ENCODE measurements around the gene FAM81A.

FAM81A gene

DNA sequence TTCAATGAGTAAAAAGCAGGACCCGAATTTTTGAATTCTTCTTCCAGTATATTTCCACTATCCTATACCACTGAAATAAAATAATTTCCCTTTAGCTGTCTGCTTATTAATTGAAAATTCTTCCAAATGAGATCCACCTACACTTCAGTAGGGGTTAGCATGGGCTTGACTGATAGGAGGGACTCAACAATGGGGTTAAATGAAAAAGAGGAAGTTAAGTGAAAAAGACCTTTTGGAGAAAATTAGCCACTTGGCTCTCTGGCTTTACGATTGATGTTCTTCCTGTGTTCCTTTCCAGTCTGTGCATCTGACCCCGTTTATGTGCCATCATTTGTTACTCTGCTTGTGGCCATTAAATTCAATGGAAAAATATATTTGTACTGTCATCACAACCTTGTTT lies 119.6 kb downstream of the FAM81A start:
- H3K4me3 ChIP-seq (ENCODE audit: low read length): no peak overlapping the region
- no peak for DNase-seq (ENCODE audit: low read depth)
- TF ChIP-seq, protein P1, sequence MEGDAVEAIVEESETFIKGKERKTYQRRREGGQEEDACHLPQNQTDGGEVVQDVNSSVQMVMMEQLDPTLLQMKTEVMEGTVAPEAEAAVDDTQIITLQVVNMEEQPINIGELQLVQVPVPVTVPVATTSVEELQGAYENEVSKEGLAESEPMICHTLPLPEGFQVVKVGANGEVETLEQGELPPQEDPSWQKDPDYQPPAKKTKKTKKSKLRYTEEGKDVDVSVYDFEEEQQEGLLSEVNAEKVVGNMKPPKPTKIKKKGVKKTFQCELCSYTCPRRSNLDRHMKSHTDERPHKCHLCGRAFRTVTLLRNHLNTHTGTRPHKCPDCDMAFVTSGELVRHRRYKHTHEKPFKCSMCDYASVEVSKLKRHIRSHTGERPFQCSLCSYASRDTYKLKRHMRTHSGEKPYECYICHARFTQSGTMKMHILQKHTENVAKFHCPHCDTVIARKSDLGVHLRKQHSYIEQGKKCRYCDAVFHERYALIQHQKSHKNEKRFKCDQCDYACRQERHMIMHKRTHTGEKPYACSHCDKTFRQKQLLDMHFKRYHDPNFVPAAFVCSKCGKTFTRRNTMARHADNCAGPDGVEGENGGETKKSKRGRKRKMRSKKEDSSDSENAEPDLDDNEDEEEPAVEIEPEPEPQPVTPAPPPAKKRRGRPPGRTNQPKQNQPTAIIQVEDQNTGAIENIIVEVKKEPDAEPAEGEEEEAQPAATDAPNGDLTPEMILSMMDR (IDR thresholded peaks at IDR 0.05; ENCODE audit: insufficient read depth, low read depth, low read length, missing control alignments): no peak

DNA sequence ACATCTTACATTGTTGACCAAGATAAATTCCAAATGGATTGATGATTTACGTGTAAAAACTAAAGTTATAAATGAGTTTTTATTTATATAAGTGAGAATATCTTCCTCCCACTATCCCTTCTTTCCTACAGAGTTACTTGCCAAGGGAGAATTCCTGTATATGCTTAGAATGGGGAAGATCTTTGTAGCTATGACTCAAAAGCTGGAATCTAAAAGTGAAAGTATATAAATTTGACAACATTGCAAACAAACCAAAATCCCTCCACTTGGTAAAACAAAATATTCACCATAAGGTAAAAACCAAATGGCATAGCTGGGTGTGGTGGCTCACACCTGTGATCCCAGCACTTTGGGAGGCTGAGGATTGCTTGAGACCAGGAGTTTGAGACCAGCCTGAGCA lies 120.9 kb downstream of the FAM81A start:
- H3K4me3 ChIP-seq (ENCODE audit: low read length): no peak overlapping the region
- TF ChIP-seq, protein P1 (IDR thresholded peaks at IDR 0.05; ENCODE audit: insufficient read depth, low read depth, low read length, missing control alignments): no peak
- DNase-seq (ENCODE audit: low read depth): no peak

DNA sequence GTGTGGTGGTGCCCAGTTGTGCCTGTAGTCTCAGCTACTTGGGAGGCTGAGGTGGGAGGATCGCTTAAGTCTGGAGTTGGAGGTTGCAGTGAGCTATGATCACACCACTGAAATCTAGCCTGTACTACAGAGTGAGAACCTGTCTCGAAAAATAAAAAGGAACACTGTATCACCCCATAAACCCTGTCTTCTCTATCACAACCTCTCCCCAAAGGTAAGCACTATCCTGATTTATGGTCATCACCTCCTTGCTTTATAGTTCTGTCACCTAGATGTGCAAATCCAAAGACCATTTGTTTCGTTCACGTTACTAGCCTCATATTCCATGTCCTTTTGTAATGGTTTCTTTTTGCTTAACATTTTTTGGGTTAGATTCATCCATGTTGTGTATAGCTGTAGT lies 123.6 kb downstream of the FAM81A start:
- TF ChIP-seq, protein P1 (IDR thresholded peaks at IDR 0.05; ENCODE audit: insufficient read depth, low read depth, low read length, missing control alignments): no peak
- no peak for DNase-seq (ENCODE audit: low read depth)
- no peak overlapping the region for H3K4me3 ChIP-seq (ENCODE audit: low read length)

DNA sequence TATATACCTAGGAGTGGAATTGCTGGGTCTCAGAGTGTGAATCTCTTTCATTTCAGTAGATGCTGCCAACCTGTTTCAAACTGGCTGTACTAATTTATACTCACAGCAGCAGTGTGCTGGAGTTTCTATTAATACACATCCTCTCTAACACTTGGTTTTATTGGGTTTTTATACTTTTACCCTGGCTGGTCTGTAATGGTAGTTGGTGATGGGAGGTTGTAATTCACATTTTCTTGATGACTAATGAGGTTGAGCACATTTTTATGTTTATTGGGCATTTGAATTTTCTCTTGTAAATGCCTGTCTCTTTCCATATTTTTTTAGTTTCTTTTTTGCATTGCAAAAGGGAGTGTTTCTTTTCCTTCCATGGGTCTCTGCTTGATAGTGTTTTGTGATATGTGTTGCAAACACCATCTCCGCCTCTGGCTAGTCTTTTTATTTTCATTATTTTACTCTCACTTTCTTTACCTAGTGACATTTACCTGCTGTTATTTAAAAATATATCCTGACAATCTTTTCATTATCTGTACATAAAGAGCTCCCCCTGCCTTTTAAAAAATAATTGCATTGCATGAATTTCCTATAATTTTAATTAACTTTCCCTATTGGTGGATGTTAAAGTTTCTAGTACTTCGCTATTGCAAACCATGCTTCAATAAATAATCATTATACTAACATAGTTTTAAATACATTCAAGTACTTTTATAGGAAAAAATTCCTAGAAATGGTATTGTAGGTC lies 124.6 kb downstream of the FAM81A start:
- no peak for DNase-seq (ENCODE audit: low read depth)
- TF ChIP-seq, protein P1 (IDR thresholded peaks at IDR 0.05; ENCODE audit: insufficient read depth, low read depth, low read length, missing control alignments): peak; percentile 6
- no peak overlapping the region for H3K4me3 ChIP-seq (ENCODE audit: low read length)

DNA sequence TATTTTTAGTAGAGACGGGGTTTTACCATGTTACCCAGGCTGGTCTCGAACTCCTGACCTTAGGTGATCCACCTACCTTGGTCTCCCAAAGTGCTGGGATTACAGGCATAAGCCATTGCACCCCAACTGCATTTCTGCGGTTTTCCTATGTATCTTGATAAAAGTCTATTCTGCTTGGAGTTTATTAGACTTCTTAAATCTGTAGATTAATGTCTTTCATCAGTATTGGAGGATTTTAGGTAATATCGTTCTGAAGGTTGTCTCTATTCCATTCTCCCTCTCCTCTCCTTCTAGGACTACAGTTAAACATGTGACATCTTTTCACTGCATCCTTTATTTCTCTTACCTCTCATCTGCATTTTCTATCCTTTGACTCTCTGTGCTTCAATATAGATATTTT lies 127.3 kb downstream of the FAM81A start:
- no peak for DNase-seq (ENCODE audit: low read depth)
- TF ChIP-seq, protein P1 (IDR thresholded peaks at IDR 0.05; ENCODE audit: insufficient read depth, low read depth, low read length, missing control alignments): no peak
- H3K4me3 ChIP-seq (ENCODE audit: low read length): no peak overlapping the region

DNA sequence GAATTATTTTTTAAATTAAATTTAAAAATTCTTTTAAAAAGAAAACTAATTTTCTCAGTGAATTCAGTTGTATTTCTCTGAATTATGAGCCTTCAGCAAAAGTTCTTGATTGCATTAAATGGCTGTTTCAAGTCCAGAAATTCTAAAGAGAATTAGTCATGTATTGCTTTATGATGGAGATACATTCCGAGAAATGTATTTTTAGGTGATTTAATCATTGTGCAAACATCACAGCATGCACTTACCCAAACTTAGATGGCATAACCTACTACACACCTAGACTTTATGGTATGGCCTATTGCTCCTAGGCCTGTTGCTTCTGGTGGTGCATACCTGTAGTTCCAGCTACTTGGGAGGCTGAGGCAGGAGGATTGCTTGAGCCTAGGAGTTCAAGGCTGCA lies 129.3 kb downstream of the FAM81A start:
- TF ChIP-seq, protein P1 (IDR thresholded peaks at IDR 0.05; ENCODE audit: insufficient read depth, low read depth, low read length, missing control alignments): no peak
- peak; percentile 89 for DNase-seq (ENCODE audit: low read depth)
- H3K4me3 ChIP-seq (ENCODE audit: low read length): no peak overlapping the region

DNA sequence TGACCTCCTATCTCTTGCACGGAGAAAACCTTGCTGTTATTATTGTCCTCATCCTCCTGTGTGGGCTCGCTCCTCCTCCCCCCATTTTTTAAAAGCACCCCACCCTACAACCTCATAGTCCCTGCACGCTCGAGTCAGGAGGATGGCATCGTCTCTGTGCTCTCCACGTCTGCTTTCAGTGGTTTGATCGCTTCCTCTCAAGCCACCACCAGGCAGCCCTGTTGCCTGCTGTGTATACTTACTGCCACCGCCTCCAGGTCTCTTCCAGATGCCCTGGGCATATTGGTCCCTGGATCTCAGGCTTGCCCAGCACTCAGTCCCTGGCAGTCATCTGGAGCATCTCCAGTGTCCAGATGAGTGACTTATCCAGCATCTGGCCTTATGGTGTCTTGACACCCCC lies 131.5 kb downstream of the FAM81A start:
- TF ChIP-seq, protein P1 (IDR thresholded peaks at IDR 0.05; ENCODE audit: insufficient read depth, low read depth, low read length, missing control alignments): no peak
- DNase-seq (ENCODE audit: low read depth): no peak

More for the DNA sequence above, 131.5 kb downstream of the FAM81A start:
- H3K4me3 ChIP-seq (ENCODE audit: low read length): no peak overlapping the region

All from epithelial cell of esophagus (primary cell).